Activated T-helper 1 cell treated with Interleukin-2 at 50 U/mL for 16 hours (primary cell): ENCODE measurements around the gene GPR153.
A peak's percentile ranks its signal among the peaks of the same experiment; 100 is the strongest.

Experiments
- DNase-seq: peaks from one replicate; pipeline ENCODE4 v3.0.0-alpha.2; 2020; ENCODE audit warnings: low read depth

The GPR153 gene

DNA sequence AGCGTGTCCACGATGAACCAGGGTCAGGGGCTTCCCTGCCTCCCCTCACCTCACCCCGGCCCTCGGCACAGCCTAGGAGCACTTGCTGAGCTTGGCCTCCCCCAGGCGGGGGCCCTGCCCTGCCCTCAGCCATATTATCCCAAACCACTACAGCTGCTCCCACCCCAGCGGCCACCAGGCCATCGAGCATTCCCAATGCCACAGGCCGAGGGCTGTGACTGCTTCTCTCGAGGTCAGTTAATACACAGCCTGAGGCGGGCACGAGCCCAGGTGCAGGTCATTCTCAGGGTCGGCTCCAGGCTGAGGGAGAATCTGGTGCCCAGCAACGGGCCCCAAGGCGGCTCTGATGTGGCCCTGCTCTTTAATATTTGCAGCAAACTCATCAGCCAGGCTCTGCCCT, 8.4 kb upstream of the GPR153 start:
- DNase-seq, result no peak

DNA sequence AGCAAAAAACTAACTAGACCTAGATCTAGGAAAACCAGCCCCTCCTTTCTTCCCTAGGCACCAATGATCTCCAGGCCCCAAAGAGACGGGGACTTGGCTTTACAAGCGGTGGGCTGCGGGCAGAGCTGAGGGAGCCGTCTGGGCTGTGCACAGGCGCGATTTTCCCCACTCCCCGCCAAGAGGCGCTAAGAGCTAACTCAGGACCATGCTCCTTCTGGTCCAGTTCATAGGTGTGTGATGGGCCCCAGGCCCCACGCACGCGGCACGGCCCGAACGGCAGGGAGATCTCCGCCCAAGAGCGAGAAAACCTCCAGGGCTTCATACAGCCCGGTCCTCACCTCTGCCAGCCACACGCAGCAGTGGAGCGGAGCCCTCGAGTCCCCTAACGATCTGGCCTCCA, 7.5 kb upstream of the GPR153 start:
- no peak for DNase-seq

- DNase-seq, result no peak
Observed at GRCh38 chr1:6267686-6268322, 6.9 kb upstream of the GPR153 start.

- DNase-seq, result no peak
Observed at GRCh38 chr1:6266641-6267040, 5.7 kb upstream of the GPR153 start.

DNA sequence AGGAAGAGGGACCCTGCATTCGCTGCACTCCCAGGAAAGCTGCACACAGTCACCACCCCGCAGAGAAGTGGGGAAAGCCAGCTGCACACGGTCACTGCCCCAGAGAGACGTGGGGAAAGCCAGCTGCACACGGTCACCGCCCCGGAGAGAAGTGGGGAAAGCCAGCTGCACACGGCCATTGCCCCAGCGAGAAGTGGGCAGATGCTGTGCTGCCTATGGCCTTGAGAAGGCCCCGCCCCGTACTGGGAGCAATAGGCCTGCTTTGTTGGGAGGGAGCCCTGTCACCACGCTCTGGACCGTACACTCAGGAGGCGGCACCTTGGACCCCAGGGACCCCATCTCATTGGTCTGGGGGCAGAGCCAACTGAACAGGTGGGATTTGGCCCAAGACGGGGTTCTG, 4.3 kb upstream of the GPR153 start:
- no peak for DNase-seq

DNA sequence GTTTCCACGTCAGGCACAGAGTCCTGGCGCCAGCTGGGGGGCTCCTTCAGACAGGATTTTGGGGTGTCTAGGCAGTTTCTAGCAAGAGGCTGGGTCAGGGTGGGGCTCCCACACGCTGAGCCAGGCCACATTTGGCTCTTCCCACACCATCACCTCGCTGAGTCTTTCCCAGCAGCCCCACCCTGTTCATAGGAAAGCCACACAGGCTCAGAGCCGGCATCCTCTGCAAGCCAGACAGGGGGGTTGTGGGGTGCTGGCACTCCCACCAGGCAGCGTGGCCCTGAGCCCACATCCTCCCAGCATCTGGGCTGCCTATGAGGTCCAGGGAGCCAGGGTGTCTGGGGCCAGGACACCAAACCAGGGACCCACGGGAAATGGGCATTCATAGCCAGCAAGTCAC, 2.8 kb upstream of the GPR153 start:
- no peak for DNase-seq

- no peak for DNase-seq
Observed at GRCh38 chr1:6262555-6263420, 1.9 kb upstream of the GPR153 start.

DNA sequence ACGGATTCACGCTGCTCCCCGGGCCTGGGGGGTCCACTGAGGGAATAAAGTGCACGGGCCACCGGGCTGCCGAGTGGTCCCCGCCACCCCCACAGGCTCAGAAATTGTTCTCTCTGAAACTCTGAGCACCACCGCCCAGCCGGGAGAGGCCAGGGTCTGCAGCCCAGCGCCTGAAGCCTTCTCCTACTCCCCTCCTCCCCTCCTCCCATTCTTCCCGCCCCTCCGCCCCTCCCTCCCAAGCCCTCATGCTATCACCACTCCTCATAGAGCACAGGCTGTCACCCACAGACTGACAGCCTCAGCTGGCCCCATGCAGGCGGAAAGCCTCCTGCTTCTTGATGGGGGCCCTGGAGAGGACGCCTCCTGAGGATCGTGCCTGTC, 707 bp upstream of the GPR153 start:
- no peak for DNase-seq

DNA sequence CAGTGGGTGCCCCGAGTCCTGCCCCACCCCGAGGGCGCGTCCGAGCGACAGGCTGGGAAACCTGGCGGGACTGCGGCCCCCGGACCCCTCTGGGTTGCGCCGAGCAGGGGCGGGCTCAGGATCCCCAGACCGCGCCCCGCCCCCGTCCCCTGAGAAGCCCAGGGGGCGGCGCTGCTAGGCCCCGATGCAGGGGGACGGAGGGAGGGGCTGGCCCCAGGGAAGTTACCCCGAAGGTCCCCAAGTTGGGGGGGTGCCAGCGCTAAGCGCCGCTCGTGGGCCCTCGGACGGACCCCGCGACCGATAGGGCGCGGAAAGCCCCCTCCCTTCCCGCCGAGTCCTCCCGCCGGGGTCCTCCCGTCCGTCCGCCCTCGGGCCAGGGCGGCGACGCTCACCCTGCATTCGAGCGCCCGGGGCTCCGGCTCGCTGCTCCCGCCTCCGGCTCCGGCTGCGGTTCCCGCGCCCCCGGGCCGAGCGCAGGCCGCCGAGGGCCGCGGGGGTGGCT, 414 bp downstream of the GPR153 start:
- no peak for DNase-seq

DNA sequence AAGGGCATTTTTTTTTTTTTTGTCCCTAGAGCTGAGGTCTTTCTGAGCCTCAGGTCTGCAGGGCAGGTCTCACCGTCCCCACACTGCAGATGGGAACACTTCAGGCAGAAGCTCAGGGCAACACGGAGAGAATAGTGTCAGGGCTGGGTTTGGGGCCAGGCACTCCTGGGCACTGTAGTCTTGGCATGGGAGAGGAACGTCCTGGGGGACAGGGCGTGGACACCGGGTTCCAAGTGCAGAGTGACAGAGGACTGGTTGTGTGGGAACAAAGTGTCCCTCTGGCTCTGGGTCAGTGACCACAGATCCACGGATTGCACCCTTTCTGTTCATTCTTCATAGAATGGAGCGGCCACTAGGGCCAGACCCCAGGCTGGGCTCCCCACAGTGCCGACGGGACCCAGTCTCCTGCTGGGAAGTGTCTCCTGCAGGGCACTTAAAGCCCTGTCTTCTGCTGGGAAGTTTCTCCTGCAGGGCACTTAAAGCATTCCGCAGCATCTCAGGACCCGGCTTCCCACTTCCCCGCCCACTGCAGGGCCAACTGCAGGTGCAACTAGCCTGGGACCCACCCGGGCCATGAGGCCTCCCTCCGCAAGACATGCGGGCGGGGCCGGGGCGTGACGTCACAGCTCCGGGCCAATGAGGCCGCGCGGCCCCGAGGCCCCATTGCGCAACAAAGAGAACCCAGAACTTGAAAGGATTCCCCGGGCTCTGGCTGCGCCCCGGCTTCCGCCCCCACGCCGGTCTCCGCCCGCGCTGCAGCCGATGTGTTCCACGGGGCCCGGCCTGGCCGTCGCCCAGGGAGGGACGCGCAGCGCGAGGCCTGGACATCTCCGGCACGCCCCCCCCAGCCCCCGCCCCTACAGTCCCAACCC, 1.2 kb downstream of the GPR153 start:
- peak; percentile 56 for DNase-seq

DNA sequence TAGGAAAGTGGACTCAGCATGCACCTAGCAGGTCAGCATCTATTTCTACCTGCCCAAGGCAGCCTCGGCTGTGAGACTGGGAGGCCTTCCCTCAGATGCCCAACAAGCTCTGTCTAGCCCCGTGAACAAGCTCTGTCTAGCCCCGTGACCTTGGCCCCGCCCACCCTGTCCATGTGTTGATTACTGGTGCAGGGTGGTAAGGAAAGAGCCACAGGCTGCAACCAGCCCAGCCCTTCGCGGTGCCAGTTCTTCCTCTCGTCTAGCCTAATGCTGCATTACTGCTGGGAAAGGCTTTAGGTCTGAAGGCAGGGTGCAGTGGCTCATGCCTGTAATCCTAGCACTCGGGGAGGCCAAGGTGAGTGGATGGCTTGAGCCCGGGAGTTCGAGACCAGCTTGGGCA, 2.2 kb downstream of the GPR153 start:
- no peak for DNase-seq

- no peak for DNase-seq
Observed at GRCh38 chr1:6257541-6258069, 3.3 kb downstream of the GPR153 start.

DNA sequence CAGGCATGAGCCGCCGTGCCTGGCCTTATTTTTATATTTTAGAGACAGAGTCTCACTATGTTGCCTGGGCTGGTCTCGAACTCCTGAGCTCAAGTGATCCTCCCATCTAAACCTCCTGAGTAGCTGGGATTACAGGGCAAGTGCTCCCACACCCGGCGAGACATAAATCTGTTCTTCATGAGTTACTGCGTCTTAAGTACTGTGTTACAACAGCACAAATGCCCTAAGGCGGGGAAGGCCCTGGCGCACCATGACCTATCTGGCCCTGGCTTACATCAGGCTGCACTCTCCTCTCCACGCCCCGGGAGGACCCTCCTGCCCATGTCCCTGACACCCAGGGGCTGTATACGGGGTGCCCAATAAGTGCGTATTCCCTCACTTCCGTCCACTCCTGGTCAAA, 4.3 kb downstream of the GPR153 start:
- DNase-seq, result no peak

DNA sequence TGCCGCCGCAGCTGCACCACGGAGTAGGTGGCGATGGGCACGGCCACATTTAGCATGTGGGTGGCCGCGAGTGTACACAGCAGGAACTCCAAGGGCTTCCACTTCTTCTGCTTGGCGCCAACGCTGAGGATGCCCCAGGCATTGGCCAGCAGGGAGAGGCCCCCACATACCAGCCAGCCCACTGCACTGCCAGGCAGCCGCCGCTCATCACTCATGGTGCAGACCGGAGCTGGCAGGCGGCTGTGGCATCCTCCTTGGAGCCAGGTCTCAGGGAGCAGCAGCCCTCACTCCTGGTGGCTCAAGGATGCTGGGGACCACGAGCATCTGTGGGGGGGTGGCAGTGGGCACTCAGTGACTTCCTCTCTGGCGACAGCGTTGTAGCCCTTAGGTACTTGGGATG, 6.2 kb downstream of the GPR153 start:
- DNase-seq, result no peak

- DNase-seq, result no peak
Observed at GRCh38 chr1:6253380-6253779, 7.5 kb downstream of the GPR153 start.

DNA sequence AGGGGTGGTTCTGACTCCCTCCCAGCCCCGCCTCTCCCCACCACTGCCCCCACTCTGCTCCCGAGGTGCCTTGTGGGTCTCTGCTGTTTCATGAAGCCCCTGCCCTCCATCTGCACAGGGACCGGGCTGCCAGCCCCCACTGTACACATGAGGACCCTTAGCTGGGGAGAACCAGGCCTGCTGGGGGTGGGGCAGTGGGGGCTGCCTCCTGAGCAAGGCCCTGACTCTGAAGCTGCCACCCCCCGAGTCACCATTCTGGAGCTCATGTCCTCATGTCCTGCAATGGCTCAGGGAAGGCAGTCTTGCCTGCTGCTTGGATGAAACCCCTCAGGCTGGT, 8.6 kb downstream of the GPR153 start:
- no peak for DNase-seq

DNA sequence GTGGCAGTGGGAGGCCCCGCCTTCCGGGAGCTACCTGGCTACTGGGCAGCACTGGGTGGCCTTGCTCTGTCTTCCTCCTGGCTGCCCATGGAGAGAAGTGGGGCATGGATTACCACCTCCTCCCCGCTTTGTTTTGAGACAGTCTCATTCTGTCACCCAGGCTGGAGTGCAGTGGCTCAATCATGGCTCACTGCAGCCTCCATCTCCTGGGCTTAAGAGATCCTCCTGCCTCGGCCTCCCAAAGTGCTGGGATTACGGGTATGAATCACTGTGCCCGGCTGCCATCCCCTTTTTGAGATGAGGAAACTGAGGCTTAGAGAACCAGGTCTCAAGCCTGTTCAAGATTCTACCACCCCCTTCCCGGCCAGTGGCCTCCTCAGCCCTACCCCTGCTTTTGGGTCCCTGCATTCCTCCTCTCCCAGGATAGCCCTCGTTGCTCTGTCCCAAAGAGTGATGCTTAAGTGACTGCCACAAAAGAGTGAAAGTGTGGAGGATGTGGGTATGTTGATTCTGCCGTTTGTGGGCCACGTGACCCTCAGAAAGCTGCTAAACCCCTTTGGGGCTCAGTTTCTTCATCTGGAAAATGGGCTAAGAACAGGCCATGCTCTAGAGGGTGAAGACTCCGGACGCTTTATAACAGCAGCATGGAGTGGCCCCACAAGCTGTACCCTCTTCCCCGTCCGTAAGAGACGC, 9.1 kb downstream of the GPR153 start:
- DNase-seq, result no peak

GRCh38 chr1:6251233-6251632, 9.7 kb downstream of the GPR153 start:
- DNase-seq, result no peak

- DNase-seq, result no peak
Observed at GRCh38 chr1:6249739-6250689, 10.9 kb downstream of the GPR153 start.

DNA sequence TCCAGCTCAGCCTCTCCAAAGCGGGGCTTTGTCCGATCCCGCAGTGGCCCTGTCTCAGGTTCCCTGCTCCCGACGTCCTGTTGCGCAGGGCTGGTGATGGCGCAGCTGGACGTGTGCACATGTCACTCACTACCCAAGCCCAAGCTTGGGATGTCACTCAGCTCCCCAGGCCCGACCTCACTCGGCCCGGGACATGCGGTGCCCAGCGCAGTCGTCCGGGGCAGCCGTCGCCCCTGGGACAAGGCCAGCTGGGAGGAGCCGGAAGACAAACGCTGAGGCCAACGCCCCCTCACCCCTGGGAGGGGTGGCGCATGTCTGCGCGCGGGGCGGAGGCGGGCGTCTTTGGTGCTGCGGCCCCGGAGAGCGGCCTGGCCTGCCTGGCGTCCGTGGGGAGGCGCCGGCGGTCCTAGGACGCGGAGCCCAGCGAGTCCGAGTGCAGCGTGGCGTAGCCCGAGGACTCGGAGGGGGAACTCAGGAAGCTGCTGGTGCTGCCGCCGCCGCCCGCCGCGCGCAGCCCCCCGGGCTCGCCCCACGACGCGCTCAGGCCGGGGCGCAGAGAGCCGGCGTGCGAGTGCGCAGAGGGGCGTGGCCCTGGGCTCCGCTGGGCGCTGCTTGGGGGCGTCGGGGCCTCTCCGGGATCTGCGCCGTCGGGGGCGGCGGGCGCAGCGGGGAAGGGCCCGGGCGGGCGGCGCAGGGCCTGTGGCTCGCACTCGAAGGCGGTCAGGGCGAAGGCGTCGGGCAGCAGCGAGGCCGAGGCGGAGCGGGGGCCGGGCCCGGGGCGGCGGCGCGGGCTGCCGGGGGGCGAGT, 11.8 kb downstream of the GPR153 start:
- DNase-seq, result no peak
